Smooth muscle cell (in vitro differentiated cells): ENCODE results near the gene SHISA5. TPM values are rescaled to one million over a fixed set of nuclear protein-coding genes. Genes with fewer than 3 reads are reported as not detected.

Source experiments
- DNase-seq: peaks from one replicate; lab custom pipeline; 2025; ENCODE audit not compliant: unreplicated experiment; lab: John Stamatoyannopoulos, UW
- H2AFZ ChIP-seq: fragments of 200-600 bp; sonication (generic); 2 replicates; pipeline ENCODE4 v1.6.0; 2016; ENCODE audit warnings: antibody characterized with exemption, low read depth, mild to moderate bottlenecking
- H3F3A ChIP-seq: fragments of 200-600 bp; sonication (generic); 2 replicates; pipeline ENCODE4 v1.6.0; 2017; ENCODE audit warnings: antibody characterized with exemption, low read depth
- H3K27ac ChIP-seq: fragments of 200-600 bp; sonication (generic); 2 replicates; pipeline ENCODE4 v1.5.1; 2016; ENCODE audit warnings: low read depth, mild to moderate bottlenecking
- H3K27me3 ChIP-seq: fragments of 200-600 bp; sonication (generic); 2 replicates; pipeline ENCODE4 v1.6.1; 2016; ENCODE audit warnings: low read depth, mild to moderate bottlenecking
- H3K36me3 ChIP-seq: fragments of 200-600 bp; sonication (generic); 2 replicates; pipeline ENCODE4 v1.5.1; 2016; ENCODE audit warnings: low read depth
- H3K4me1 ChIP-seq: fragments of 200-600 bp; sonication (generic); 2 replicates; pipeline ENCODE4 v1.5.1; 2016; ENCODE audit warnings: low read depth
- H3K4me2 ChIP-seq: fragments of 200-600 bp; sonication (generic); 2 replicates; pipeline ENCODE4 v1.6.0; 2016; ENCODE audit warnings: mild to moderate bottlenecking
- H3K4me3 ChIP-seq: fragments of 200-600 bp; sonication (generic); 2 replicates; pipeline ENCODE4 v1.5.1; 2016; ENCODE audit warnings: mild to moderate bottlenecking
- H3K79me2 ChIP-seq: fragments of 200-600 bp; sonication (generic); 2 replicates; pipeline ENCODE4 v1.6.0; 2016; ENCODE audit warnings: low read depth, mild to moderate bottlenecking
- H3K9ac ChIP-seq: fragments of 200-600 bp; sonication (generic); 2 replicates; pipeline ENCODE4 v1.6.0; 2016; ENCODE audit warnings: low read depth
- H3K9me3 ChIP-seq: fragments of 200-600 bp; sonication (generic); replicated peaks from 2 replicates; pipeline ENCODE4 v1.5.1; 2016; ENCODE audit warnings: low read depth
- H4K20me1 ChIP-seq: fragments of 200-600 bp; sonication (generic); 2 replicates; pipeline ENCODE4 v1.6.0; 2016; ENCODE audit warnings: low read depth
- WGBS: methylation state at CpG from one replicate; pipeline ENCODE4 v1.1.7; 2016; ENCODE audit warnings: low lambda C conversion rate; 5-methylcytosine and 5-hydroxymethylcytosine counted together
- polyA plus RNA-seq: library from polyadenylated mRNA; unstranded; fragments of >200 nt; fragmentation: Nextera tagmentation; extraction: Ambion mirVana; gene quantifications from 2 replicates; pipeline ENCODE4 v1.2.1, GENCODE V29; 2016
- total RNA-seq: library from RNA; depleted of rRNA; stranded (reverse); fragments of >200 nt; gene quantifications from 2 replicates; pipeline ENCODE4 v1.2.3, GENCODE V29; 2014
- TF ChIP-seq, protein P1 (sequence below): fragments of 200-600 bp; sonication (generic); IDR thresholded peaks from 2 replicates; pipeline ENCODE4 v1.5.1; 2017; ENCODE audit warnings: borderline replicate concordance, mild to moderate bottlenecking, antibody characterized with exemption; ENCODE audit not compliant: insufficient read depth, poor library complexity, severe bottlenecking

The SHISA5 gene
- total and polyA plus RNA-seq, 2 experiments from 2014 or later, result 124 to 333 TPM

- Histone ChIP-seq H3K4me1 (peaks cover 2% of the 10 kb centered on the region), H3K4me3 (no peak overlapping the region), H3K36me3 (no peaks in the 10 kb centered on the region), H3K4me2 (no peak overlapping the region), H2AFZ (no peak overlapping the region), H3K27ac (no peak overlapping the region), H3K27me3 (no peaks in the 10 kb centered on the region), H4K20me1 (no peaks in the 10 kb centered on the region), H3K9ac (no peak overlapping the region), H3F3A (peaks cover 5% of the 10 kb centered on the region), H3K79me2 (peaks cover 18% of the 10 kb centered on the region), H3K9me3 (no peaks in the 10 kb centered on the region)
- WGBS, result 49% methylated on average over 7 of the region's 7 CpGs
- DNase-seq, result peak; percentile 36
- TF ChIP-seq, protein P1, sequence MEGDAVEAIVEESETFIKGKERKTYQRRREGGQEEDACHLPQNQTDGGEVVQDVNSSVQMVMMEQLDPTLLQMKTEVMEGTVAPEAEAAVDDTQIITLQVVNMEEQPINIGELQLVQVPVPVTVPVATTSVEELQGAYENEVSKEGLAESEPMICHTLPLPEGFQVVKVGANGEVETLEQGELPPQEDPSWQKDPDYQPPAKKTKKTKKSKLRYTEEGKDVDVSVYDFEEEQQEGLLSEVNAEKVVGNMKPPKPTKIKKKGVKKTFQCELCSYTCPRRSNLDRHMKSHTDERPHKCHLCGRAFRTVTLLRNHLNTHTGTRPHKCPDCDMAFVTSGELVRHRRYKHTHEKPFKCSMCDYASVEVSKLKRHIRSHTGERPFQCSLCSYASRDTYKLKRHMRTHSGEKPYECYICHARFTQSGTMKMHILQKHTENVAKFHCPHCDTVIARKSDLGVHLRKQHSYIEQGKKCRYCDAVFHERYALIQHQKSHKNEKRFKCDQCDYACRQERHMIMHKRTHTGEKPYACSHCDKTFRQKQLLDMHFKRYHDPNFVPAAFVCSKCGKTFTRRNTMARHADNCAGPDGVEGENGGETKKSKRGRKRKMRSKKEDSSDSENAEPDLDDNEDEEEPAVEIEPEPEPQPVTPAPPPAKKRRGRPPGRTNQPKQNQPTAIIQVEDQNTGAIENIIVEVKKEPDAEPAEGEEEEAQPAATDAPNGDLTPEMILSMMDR, result peak; percentile 99
Measured at GRCh38 chr3:48435774-48436476, 68.0 kb downstream of the SHISA5 start.

- H3F3A ChIP-seq, result peaks cover 5% of the 10 kb centered on the region
- H3K27me3 ChIP-seq, result no peaks in the 10 kb centered on the region
- no peak overlapping the region for H3K27ac ChIP-seq
- no peak overlapping the region for H3K4me2 ChIP-seq
- DNase-seq, result no peak
- H3K4me1 ChIP-seq, result peaks cover 2% of the 10 kb centered on the region
- no peaks in the 10 kb centered on the region for H3K36me3 ChIP-seq
- H3K4me3 ChIP-seq, result no peak overlapping the region
- TF ChIP-seq, protein P1, result no peak
- H3K9me3 ChIP-seq, result no peaks in the 10 kb centered on the region
- 93% methylated on average over 4 of the region's 4 CpGs for WGBS
- peaks cover 11% of the 10 kb centered on the region for H3K79me2 ChIP-seq
- H2AFZ ChIP-seq, result no peak overlapping the region
- no peaks in the 10 kb centered on the region for H4K20me1 ChIP-seq
- no peak overlapping the region for H3K9ac ChIP-seq
Measured at GRCh38 chr3:48435223-48435595, 68.8 kb downstream of the SHISA5 start.

GRCh38 chr3:48434591-48435222 lies 69.3 kb downstream of the SHISA5 start:
- Histone ChIP-seq H2AFZ (no peak overlapping the region), H3K9me3 (no peaks in the 10 kb centered on the region), H3K79me2 (peaks cover 9% of the 10 kb centered on the region), H3K9ac (no peak overlapping the region), H3K27me3 (no peaks in the 10 kb centered on the region), H3K4me2 (no peak overlapping the region), H3F3A (peaks cover 5% of the 10 kb centered on the region), H3K4me1 (peaks cover 2% of the 10 kb centered on the region), H3K4me3 (no peak overlapping the region), H3K36me3 (no peaks in the 10 kb centered on the region), H4K20me1 (no peaks in the 10 kb centered on the region), H3K27ac (no peak overlapping the region)
- TF ChIP-seq, protein P1, result no peak
- WGBS, result 89% methylated on average over 15 of the region's 15 CpGs
- DNase-seq, result no peak
